Fibroblast of mammary gland (primary cell): ENCODE measurements around the gene NPHP4.

Source experiments
- DNase-seq: peaks from one replicate; pipeline ENCODE4 v3.0.0-alpha.2; 2010; ENCODE audit warnings: low read depth
- H3K4me3 ChIP-seq: 2 replicates; pipeline ENCODE4 v1.5.1; 2011; ENCODE audit warnings: low read depth, mild to moderate bottlenecking, low read length, moderate library complexity; ENCODE audit not compliant: control insufficient read depth
- CTCF ChIP-seq: conservative IDR thresholded peaks from 2 replicates; pipeline ENCODE4 v1.5.1; 2011; ENCODE audit warnings: low read depth, low read length, inconsistent platforms; ENCODE audit not compliant: control insufficient read depth, insufficient read depth

Gene NPHP4

GRCh38 chr1:5883129-5884048, 108.8 kb downstream of the NPHP4 start:
- no peak for TF ChIP-seq CTCF
- no peak overlapping the region for H3K4me3 ChIP-seq
- DNase-seq = no peak

GRCh38 chr1:5882367-5883128, 109.7 kb downstream of the NPHP4 start:
- TF ChIP-seq CTCF = no peak
- DNase-seq = no peak
- no peak overlapping the region for H3K4me3 ChIP-seq

GRCh38 chr1:5881526-5882222, 110.6 kb downstream of the NPHP4 start:
- DNase-seq = no peak
- H3K4me3 ChIP-seq = no peak overlapping the region
- no peak for TF ChIP-seq CTCF

- TF ChIP-seq CTCF = no peak
- DNase-seq = no peak
- no peak overlapping the region for H3K4me3 ChIP-seq
These were observed 111.4 kb downstream of the NPHP4 start for GRCh38 chr1:5880630-5881405.

- no peak for DNase-seq
- no peak overlapping the region for H3K4me3 ChIP-seq
- no peak for TF ChIP-seq CTCF
These were observed 112.8 kb downstream of the NPHP4 start for GRCh38 chr1:5879421-5879820.

- no peak overlapping the region for H3K4me3 ChIP-seq
- DNase-seq = no peak
- no peak for TF ChIP-seq CTCF
These were observed 113.3 kb downstream of the NPHP4 start for GRCh38 chr1:5878971-5879370.
